Mammary epithelial cell (primary cell): ENCODE results near the gene IFI27L1.

Experiments used
- CTCF ChIP-seq, 2 donors: IDR thresholded peaks in 1 of 2; conservative IDR thresholded peaks in 1 of 2; 2 replicates each; pipeline ENCODE4 v1.5.1; 2011 to 2012; ENCODE audit warnings: inconsistent platforms in 2 of 2, low read length in 2 of 2, mild to moderate bottlenecking in 2 of 2, control low read depth in 1 of 2, low read depth in 1 of 2; ENCODE audit not compliant: insufficient read depth in 1 of 2; ENCODE audit errors: extremely low read depth in 1 of 2
- EZH2 ChIP-seq: IDR thresholded peaks from 2 replicates; pipeline ENCODE4 v1.6.1; 2012; ENCODE audit warnings: low read length, inconsistent platforms, borderline replicate concordance

DNA sequence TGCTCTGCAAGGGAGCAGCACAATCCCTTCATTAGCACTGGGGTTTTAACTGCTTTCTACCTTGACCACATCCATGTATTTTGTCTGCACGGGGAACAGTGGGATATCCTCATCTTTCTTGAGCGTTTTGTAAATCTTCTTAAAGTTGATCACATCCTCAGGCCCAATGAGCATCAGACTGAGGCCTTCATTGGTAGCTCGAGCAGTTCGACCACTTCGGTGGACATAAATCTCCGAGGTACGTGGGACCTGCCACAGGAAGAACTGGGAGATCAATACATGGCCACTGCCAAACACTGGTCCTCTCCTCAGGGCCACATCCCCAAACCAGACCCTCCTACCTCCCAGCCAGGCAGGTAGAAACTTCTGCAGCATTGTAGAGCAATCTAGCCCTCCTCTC lies 26.2 kb upstream of the IFI27L1 start:
- no peak for TF ChIP-seq CTCF (conservative IDR thresholded peaks at IDR 0.05 in 1 of 2, IDR thresholded peaks at IDR 0.05 in 1 of 2; ENCODE audit: extremely low read depth in 1 of 2, insufficient read depth in 1 of 2, low read depth in 1 of 2, low read length in 2 of 2)
- no peak for TF ChIP-seq EZH2
